HS-5 (cell line): ENCODE results near the gene EFCAB8.
"Not testable (repeated sequence)": the region's sequence is repeated elsewhere in the genome, so short reads cannot be mapped to it uniquely, and the experiment has no call there.

Experiments used
- DNase-seq: peaks from one replicate; pipeline ENCODE4 v3.0.0-alpha.2; 2012; ENCODE audit warnings: low read depth

The EFCAB8 gene

DNA sequence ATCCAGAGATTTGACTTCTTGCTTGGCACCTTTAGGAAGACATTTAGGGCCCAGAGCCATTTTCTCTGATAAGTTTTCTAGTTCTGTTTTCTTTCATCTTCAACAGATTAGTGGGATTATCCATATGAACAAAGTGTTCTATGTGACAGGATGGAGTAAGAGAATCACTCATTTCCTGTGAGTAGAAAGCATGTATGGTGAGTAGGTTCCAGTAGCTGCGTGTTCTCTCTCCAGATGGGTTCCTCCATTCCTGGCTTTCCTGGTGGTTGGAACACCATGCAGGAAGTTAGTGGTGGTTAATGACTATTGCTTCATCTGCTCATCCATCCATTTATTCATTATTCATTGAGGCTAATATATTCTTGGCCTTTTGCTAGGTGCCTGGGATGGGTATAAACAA lies 54.0 kb downstream of the EFCAB8 start:
- peak; percentile 11 for DNase-seq

DNA sequence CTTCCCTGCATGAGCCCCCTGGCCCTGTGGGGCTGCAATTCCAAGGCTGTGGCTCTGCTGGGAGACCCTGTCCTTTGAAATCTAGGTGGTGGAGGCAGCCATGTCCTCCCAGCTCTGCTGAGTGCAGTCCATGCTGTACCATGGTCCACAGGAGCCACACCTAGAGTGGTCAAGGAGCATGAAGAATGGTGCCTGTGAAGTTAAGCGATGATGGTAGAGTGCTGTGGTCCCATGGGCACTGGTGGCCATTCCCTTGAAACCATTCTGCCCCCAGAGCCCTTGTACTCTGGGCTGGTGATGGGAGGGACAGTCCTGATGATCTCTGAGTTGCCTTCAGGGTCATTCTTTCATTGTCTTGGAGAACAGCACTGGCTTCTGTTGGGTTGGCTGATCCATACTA lies 55.3 kb downstream of the EFCAB8 start:
- DNase-seq = no peak

DNA sequence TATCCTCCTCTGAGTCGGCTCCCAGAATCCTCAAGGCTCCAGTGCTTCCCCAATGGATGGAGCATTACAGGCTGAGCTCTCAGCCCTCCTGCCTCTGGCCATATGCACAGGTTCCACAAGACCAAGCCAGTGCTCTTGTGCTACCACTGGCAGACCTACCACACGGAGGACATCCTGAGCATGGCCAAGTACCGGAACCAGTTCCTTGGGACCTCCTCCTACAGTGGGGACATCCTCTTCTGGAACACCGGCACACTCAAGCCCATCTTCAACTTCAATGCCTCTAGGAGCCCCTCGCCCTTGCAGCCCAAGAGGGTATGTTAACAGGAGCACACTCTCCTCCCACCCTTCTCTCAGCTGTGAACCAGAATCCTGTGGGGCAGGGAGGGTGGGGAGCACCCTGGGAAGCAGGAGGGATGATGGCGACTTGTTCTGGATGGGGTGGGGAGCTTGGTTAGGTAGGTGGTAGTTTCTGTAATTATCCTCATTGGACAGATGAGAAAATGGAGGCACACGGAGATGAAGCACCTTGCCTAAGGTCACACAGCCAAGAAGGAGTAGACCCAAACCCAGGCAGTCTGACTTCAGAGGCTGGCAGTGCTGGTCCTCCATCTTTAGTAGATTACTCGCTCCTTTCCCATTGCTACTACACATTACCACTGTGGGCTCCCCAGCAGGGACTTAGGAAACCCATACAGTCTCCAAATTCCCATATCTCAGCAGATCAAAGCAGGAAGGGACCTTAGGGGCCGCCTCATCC lies 58.6 kb downstream of the EFCAB8 start:
- no peak for DNase-seq

DNA sequence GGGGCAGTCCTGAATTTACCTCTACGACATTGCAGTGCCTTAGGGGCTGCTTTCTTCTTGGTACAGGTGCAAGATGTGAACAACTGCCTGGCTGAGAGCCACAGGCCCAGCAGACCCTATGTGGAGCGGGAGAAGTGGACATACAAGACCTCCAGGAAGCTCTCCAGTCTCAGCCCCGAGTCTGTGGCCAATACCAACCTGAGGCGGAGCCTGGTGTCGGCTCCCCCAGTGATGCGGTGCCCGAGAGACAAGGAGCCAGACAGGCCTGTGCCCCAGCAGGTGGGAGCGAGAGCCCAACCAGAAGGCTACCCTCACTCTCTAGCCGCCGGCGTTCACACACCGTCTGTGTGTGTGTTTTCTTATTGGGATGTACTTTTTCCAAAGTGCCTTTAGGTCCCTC lies 59.6 kb downstream of the EFCAB8 start:
- DNase-seq = no peak

DNA sequence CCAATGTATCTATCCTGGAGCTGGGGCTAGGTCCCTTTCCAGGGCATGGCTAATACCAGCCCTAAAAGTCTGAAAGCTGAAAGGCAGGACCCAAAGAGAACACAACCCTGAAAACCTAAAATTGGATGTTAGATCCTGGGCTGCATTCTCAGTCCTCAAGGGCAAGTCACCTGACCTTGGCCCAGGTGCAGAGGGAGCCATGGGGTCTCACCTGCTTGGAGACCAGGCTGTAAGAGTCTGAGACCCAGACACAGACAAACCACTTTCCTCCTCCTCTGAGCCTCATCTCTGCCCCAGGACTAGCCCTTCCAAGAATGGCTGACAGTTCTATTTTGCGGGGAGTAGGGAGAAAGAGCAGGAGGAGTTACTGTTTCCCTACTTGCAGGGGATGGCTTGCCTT lies 60.0 kb downstream of the EFCAB8 start:
- DNase-seq = no peak

DNA sequence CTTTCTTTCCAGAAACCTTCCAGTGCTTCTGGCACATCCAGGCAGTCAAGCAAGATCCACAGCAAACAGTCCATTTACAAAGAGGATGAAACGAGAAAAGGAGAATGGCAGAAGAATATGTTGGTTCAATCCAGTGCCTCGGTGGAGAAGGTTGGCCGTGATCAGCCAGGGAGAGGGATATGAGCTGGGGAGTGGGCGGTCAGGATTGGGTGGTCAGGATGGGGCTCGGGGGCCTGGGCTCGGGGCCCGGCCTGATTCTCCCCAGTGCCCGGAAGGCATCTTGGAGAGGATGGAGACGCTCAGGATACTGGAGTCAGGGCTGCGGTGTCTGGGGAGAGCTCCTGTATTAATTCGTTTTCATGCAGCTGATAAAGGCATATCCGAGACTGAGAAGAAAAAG lies 61.3 kb downstream of the EFCAB8 start:
- DNase-seq = no peak

DNA sequence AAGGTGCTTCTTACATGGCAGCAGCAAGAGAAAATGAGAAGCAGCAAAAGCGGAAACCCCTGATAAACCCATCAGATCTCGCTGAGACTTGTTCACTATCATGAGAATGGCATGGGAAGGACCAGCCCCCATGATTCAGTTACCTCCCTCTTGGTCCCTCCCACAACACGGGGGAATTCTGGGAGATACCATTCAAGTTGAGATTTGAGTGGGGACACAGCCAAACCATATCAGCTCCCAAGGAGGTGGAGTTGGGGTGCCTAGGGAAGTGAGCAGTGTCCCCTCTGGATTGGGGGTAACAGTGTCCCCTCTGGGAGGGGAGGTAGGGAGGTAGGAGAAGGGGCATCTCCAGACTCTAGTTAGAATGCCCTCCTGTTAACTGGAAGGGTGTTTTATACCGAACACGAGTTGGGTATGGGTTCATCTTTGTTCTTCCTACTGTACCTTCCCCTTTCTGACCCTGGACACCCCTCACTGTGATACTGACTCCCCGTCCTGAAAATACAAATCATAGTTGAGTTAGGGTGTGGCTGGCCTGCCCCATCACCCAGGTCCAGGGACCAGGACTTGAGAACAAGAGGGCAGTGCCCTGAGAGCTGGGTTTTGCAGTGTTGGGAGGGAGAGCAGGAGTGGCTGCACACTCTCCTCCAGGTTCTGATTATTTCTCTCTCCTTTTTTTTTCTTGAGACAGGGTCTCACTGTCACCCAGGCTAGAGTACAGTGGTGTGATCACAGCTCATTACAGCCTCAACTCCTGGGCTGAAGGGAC lies 62.0 kb downstream of the EFCAB8 start:
- no peak for DNase-seq

DNA sequence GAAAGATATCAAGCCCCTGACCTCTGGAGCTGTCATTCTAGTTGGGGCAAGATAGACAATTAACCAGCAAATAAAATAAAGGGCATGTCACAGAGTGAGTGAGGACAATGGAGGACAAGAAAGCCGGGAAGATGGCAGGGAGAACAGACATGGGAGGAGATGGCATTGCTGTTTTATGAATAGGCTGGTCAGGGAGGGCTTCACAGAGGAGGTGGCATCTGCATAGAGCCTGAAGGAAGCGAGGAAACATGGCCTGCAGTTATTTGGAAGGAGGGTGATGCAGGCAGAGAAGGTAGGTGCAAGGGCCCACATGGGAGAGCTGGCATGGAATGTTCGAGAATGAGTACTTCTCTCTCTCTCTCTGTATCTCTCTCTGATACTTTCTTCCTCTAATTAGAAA lies 63.7 kb downstream of the EFCAB8 start:
- no peak for DNase-seq

DNA sequence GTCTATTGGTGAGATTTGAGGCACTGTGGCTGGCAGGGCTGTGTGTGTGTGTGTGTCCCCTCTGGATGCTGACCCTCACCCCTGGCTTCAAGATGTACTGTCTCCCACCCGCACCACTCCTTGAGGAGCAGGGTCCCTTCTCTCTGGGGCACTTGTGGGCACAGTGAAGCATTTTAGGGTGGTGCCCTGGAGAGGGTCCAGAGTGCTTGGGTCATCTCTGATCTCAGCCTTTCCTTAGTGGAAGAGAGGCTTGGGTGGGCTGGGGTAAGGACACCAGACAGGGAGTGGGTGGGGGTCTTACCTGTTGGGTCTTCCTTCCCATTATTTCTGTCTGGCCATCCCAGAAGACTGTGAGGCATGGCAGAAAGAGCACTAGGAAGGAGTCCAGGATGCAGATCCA lies 66.1 kb downstream of the EFCAB8 start:
- DNase-seq = no peak

DNA sequence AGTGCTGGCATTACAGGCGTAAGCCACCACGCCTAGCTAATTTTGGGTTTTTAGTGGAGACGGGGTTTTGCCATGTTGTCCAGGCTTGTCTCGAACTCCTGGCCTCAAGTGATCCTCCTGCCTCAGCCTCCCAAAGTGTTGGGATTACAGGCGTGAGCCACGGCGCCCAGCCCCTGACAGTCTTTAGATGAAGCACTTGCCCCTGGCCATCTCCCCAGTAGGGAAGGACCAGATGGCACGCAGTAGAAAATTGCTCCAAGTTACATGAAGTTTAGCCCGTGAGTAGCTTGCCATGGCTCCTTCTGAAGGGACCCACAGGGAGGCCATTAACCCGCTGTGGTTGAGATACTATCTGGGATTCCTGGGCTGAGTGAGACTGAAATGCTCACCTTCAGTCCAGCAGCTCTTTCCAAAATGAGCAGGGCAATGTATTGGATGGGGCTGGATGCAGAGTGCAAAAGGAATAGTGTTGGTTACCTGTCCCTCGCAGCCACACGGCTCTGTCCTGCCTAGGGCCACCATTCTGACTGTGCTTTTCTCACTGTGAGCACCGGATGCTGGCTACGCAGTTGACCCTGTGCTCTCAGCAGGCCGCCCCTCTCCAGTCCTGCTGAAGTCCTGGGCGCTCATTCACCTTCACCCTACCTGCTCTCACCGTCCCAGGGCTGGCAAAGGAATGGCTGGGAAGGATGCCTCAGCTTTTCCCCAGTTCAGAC lies 66.9 kb downstream of the EFCAB8 start:
- no peak for DNase-seq

DNA sequence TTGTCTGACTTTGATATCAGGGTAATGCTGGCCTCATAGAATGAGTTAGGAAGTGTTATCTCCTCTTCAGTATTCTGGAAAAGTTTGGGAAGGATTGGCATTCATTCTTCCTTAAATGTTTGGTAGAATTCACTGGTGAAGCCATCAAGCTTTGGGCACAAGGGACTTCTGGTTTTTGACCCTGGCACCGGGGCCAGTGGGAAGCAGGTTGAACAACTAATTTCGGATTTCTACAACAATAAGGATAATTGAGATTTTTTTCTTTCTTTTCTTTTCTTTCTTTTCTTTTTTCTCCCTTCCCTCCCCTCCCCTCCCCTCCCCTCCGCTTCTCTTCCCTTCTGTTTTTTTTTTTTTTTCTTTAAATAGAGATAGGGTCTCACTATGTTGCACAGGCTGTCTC lies 70.4 kb downstream of the EFCAB8 start:
- DNase-seq = no peak

DNA sequence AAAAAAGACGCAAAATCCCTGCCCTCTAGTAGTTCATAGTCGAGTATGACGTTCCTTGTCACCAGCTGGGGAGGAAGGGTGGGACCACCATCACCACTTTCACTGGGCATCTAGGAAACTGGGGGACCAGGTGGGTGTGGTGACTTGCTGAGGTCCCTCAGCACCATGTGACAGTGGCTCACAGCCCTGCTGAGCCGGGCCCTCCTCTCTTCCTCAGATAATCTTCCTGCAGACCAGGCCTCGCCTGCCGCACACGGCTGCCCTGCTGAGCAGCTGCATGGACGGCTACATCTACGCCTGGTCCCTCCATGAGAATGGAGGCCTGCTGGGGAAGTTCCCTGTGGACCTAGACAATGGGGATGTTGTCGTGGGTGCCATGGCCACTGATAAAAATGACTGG lies 71.5 kb downstream of the EFCAB8 start:
- DNase-seq = no peak

DNA sequence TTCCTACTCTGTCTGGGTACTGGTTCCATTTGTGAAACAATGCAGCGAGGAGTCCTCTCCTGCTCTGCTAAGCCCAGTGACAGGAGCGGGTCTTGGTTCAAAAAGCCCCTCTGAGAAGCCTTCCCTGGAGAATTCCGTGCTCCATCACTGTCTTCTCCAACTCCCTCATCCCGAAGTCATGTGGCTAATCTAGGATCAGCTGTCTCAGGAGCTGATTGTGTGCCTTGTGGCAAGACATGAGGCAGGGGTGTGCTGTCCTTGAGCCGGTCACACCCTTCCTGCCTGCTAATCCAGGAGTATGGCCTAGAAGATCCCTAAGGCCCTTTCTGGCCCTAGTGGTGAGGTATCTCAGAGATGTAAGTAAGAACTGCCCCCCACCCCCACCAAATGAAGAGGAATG lies 72.0 kb downstream of the EFCAB8 start:
- DNase-seq = no peak

DNA sequence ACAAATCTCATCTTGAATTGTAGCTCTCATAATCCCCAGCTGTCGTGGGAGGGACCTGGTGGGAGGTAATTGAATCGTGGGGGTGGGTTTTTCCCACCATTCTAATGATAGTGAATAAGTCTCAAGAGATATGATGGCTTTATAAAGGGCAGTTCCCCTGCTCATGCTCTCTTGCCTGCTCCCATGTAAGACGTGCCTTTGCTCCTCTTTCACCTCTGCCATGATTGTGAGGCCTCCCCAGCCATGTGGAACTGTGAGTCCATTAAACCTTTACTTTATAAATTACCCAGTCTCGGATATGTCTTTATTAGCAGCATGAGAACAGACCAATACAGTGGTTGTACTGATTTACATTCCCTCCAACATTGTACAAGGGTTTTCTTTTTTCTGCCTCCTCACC lies 75.9 kb downstream of the EFCAB8 start:
- no peak for DNase-seq

DNA sequence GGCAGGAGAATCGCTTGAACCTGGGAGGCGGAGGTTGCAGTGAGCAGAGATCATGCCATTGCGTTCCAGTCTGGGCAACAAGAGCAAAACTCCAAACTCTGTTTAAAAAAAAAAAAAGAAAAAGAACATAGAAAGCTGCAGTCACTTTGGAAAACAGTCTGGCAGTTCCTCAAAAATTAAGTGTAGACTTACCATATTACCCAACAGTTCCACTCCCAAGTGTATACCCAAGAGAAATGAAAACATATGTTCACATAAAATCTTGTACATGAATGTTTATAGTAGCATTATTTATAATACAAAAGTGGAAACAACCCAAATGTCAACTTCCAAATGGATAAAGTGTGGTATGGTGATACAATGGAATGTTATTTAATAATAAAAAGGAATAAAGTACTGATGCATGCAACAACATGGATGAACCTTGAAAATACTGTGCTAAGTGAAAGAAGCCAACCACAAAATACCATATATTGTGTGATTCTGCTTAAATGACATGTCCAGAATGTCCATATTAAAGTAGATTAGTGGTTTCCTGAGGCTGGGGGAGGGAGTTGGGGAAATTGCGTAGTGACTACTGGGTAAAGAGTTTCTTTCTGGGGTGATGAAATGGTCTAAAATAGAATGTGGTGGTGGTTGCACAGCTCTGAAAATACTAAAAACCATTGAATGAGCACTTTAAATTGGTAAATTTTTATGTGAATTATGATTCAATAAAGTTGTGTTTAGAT lies 82.6 kb downstream of the EFCAB8 start:
- DNase-seq = no peak

DNA sequence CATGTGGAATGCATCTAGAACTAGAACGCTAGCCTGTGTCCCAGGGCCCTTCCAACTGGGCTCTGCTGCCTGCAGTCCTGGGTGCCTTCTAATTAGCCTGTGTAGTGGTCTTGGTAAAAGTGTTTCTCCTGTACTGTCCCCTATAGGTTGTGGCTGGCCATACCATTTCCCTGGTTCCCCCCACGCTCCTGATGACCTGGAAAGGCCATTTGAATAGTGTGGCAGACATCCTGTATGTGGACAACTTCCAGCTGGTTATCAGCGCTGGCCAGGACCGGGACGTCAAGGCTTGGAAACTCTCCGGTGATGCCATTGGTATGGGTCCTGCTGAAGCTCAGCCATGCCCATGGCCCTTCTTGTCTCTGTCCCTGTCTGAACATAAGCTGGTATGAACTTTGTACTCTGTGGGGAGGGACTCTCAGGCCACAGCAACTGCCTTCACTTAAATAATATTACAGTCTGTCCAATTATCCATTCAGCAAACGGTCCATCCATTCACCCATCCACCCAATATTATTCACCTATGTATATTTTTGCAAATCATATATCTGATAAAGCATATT lies 84.8 kb downstream of the EFCAB8 start:
- no peak for DNase-seq

DNA sequence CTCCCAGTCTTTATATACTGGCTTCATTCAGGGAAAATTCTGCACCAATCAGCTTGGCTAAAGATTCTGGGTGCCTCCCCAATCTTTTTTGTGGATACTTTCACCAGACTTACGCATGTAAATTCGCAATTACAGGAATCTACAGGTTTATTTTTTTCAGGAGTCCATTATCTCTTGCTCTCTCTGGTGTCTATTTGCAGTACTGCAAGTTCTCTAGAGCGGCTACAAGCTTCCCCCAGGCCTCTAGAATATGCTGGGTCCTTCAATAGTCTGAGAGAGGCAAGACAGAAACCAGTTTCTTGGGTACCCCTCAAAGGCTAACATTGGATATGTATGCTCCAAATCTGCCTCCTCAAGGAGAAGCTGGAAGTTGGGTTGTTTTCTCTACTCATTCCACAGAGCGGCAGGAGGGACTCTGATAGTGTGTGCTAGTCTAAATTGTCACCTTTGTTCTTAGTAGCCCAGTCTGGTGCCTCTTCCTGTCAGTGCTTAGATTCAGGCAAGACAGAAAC lies 87.0 kb downstream of the EFCAB8 start:
- no peak for DNase-seq

DNA sequence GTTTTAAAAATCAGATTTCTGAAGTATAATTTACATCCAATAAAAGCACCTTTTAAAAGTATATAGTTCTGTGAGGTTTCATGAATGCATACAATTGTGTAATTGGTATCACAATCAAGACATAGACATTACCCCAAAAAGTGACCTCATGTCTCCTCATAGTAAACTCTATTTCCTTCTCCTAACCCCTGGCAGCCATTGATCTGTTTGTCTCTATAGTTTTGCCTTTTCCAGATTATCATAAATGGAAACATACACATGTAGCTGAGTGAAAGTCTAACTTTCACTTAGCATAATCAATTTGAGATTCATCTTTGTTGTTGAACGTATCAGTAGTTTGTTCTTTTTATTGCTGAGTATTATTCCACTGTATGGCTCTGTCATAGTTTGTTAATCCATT lies 87.9 kb downstream of the EFCAB8 start:
- no peak for DNase-seq

DNA sequence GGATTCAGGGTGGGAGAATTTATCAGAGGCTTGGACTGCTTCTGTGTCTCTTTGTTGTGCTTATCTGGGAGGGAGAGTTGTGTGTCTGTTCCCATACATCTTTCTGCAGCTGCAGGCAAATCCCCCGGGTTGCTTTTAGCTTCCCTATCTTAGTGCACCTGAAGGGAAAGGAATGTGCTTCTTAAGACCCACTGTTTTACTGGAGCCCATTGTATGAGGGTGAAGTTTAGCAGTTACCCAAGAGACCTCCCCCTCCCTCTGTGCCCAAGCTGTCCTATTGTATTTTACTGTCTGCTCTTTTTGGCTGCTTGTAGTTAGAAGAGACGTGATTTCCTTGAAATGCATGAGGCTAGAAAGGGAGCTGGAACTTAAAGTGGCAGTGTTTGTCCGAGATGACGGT lies 91.8 kb downstream of the EFCAB8 start:
- DNase-seq = not testable (repeated sequence)

DNA sequence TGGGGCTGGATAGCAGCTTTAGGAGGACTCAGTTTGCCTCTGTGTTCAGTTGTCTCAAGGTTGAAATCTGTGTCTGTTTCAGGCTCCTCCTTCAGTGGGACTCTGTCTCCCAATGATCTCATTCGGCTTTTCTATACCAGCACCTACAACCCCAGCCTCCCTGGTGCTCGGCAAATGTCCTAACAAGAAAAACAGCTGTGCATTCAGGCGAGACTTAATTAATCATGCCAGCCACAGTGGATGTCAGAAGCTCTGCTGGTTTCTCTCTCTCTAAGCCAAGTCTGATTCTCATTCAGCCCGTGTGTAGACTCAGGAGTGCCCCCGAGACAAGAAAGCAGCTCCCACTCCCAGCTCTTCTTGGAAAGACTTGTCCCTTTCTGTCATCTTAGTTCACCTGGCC lies 98.7 kb downstream of the EFCAB8 start:
- DNase-seq = no peak

DNA sequence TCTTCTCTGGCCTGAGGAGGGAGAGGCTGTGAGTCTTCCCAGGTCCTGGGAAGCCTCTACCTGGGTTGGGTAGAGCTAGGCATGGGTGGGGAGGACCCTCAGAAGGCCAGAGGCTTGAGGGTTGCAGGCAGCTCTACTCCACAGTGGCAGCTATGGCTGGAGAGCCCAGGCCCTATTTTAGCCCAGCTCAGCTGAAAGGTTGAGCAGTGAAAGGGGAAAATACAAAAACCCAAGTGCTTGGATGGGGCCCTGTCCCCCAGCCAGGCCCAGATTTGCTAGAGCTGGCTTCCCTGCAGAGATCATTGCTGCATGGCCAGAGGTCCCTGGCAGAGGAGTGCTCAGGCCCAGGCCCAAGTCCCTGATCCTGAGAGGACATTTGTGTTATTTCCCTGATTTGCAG lies 99.9 kb downstream of the EFCAB8 start:
- DNase-seq = no peak
